HG03039 (cell line): ENCODE measurements around the gene MSS51.
A peak's percentile ranks its signal among the peaks of the same experiment; 100 is the strongest.
"Not testable (repeated sequence)": the region's sequence is repeated elsewhere in the genome, so short reads cannot be mapped to it uniquely, and the experiment has no call there.

ENCODE experiments used
- ATAC-seq: cut with Tn5 transposase; IDR thresholded peaks from one replicate; pipeline ENCODE4 v1.9.1; 2021; ENCODE audit warnings: mild to moderate bottlenecking, moderate library complexity; ENCODE audit not compliant: unreplicated experiment

Gene MSS51

GRCh38 chr10:73414230-73414945 is 19.0 kb downstream of the MSS51 start:
- peak; percentile 21 for ATAC-seq

- peak; percentile 75 for ATAC-seq
Measured at GRCh38 chr10:73413528-73414229, 19.7 kb downstream of the MSS51 start, which contains the start of gene ANXA7. Gene ANXA7 (minus strand): TSS chr10:73414058. CDS start chr10:73400856, 13,202 bp downstream.

GRCh38 chr10:73413108-73413527 is 20.2 kb downstream of the MSS51 start:
- ATAC-seq, result no peak

GRCh38 chr10:73410897-73411296 is 22.5 kb downstream of the MSS51 start:
- no peak for ATAC-seq

- ATAC-seq, result no peak
Measured at GRCh38 chr10:73408978-73409521, 24.3 kb downstream of the MSS51 start.

- ATAC-seq, result no peak
Measured at GRCh38 chr10:73408061-73408460, 25.3 kb downstream of the MSS51 start.

GRCh38 chr10:73407495-73407894 is 25.9 kb downstream of the MSS51 start:
- no peak for ATAC-seq

GRCh38 chr10:73406846-73407245 is 26.5 kb downstream of the MSS51 start:
- ATAC-seq, result no peak

- no peak for ATAC-seq
Measured at GRCh38 chr10:73405556-73405955, 27.8 kb downstream of the MSS51 start.

GRCh38 chr10:73404690-73405089 is 28.7 kb downstream of the MSS51 start:
- no peak for ATAC-seq

- ATAC-seq, result no peak
Measured at GRCh38 chr10:73401636-73402035, 31.7 kb downstream of the MSS51 start.

- ATAC-seq, result no peak
Measured at GRCh38 chr10:73399063-73399462, 34.3 kb downstream of the MSS51 start.

GRCh38 chr10:73398024-73398423 is 35.3 kb downstream of the MSS51 start:
- no peak for ATAC-seq

GRCh38 chr10:73394325-73394724 is 39.0 kb downstream of the MSS51 start:
- not testable (repeated sequence) for ATAC-seq

- ATAC-seq, result no peak
Measured at GRCh38 chr10:73388228-73388627, 45.1 kb downstream of the MSS51 start.

- no peak for ATAC-seq
Measured at GRCh38 chr10:73386583-73386982, 46.8 kb downstream of the MSS51 start.

- no peak for ATAC-seq
Measured at GRCh38 chr10:73379064-73379748, 54.2 kb downstream of the MSS51 start.

- no peak for ATAC-seq
Measured at GRCh38 chr10:73376679-73377078, 56.7 kb downstream of the MSS51 start.
